ENCODE data around the gene POLD3. TPM values are rescaled to one million over a fixed set of nuclear protein-coding genes. Genes with fewer than 3 reads are reported as not detected.

The POLD3 gene
- polyA plus RNA-seq, 2 donors, result 6.0 to 7.2 TPM

- Histone ChIP-seq H3K4me3 (ENCODE audit: low read depth in 1 of 2, low read length in 2 of 2) (no peak overlapping the region), H3K27me3 (ENCODE audit: control insufficient read depth in 1 of 2, insufficient read depth in 2 of 2, low read length in 2 of 2) (no peaks in the 10 kb centered on the region), H3K9me3 (ENCODE audit: control insufficient read depth in 2 of 2, insufficient read depth in 1 of 2, low read depth in 1 of 2, low read length in 1 of 2) (no peaks in the 10 kb centered on the region), H3K27ac (ENCODE audit: low read depth in 2 of 2, low read length in 1 of 2) (no peak overlapping the region), H3K36me3 (ENCODE audit: control insufficient read depth in 2 of 2, insufficient read depth in 2 of 2, low read length in 1 of 2) (peaks cover 0 to 2% of the 10 kb centered on the region in 2 donors), H3K4me1 (ENCODE audit: control insufficient read depth in 2 of 2, insufficient read depth in 2 of 2, low read length in 1 of 2) (no peaks in the 10 kb centered on the region)
- WGBS, 2 donors, result 90 to 94% methylated on average over 4 of the region's 4 CpGs
Measured at GRCh38 chr11:74662487-74663103, 70.2 kb downstream of the POLD3 start.

- peaks cover 0 to 2% of the 10 kb centered on the region in 2 donors for H3K36me3 ChIP-seq (ENCODE audit: control insufficient read depth in 2 of 2, insufficient read depth in 2 of 2, low read length in 1 of 2)
- no peaks in the 10 kb centered on the region for H3K4me1 ChIP-seq (ENCODE audit: control insufficient read depth in 2 of 2, insufficient read depth in 2 of 2, low read length in 1 of 2)
- 68 to 77% methylated on average over 1 of the region's 1 CpG for WGBS, 2 donors
- H3K4me3 ChIP-seq (ENCODE audit: low read depth in 1 of 2, low read length in 2 of 2), result no peak overlapping the region
- no peaks in the 10 kb centered on the region for H3K9me3 ChIP-seq (ENCODE audit: control insufficient read depth in 2 of 2, insufficient read depth in 1 of 2, low read depth in 1 of 2, low read length in 1 of 2)
- no peaks in the 10 kb centered on the region for H3K27me3 ChIP-seq (ENCODE audit: control insufficient read depth in 1 of 2, insufficient read depth in 2 of 2, low read length in 2 of 2)
- no peak overlapping the region for H3K27ac ChIP-seq (ENCODE audit: low read depth in 2 of 2, low read length in 1 of 2)
Measured at GRCh38 chr11:74663315-74663714, 70.9 kb downstream of the POLD3 start.

- Histone ChIP-seq H3K27ac (ENCODE audit: low read depth in 2 of 2, low read length in 1 of 2) (no peak overlapping the region), H3K36me3 (ENCODE audit: control insufficient read depth in 2 of 2, insufficient read depth in 2 of 2, low read length in 1 of 2) (no peaks in the 10 kb centered on the region), H3K27me3 (ENCODE audit: control insufficient read depth in 1 of 2, insufficient read depth in 2 of 2, low read length in 2 of 2) (no peaks in the 10 kb centered on the region), H3K4me1 (ENCODE audit: control insufficient read depth in 2 of 2, insufficient read depth in 2 of 2, low read length in 1 of 2) (no peaks in the 10 kb centered on the region), H3K4me3 (ENCODE audit: low read depth in 1 of 2, low read length in 2 of 2) (no peak overlapping the region), H3K9me3 (ENCODE audit: control insufficient read depth in 2 of 2, insufficient read depth in 1 of 2, low read depth in 1 of 2, low read length in 1 of 2) (no peaks in the 10 kb centered on the region)
- 93 to 95% methylated on average over 17 of the region's 17 CpGs for WGBS, 2 donors
Measured at GRCh38 chr11:74669211-74670160, 77.1 kb downstream of the POLD3 start.

- WGBS, 2 donors, result 94% methylated on average over 7 of the region's 7 CpGs
- no peaks in the 10 kb centered on the region for H3K36me3 ChIP-seq (ENCODE audit: control insufficient read depth in 2 of 2, insufficient read depth in 2 of 2, low read length in 1 of 2)
- H3K4me1 ChIP-seq (ENCODE audit: control insufficient read depth in 2 of 2, insufficient read depth in 2 of 2, low read length in 1 of 2), result no peaks in the 10 kb centered on the region
- no peak overlapping the region for H3K27ac ChIP-seq (ENCODE audit: low read depth in 2 of 2, low read length in 1 of 2)
- H3K9me3 ChIP-seq (ENCODE audit: control insufficient read depth in 2 of 2, insufficient read depth in 1 of 2, low read depth in 1 of 2, low read length in 1 of 2), result no peaks in the 10 kb centered on the region
- no peak overlapping the region for H3K4me3 ChIP-seq (ENCODE audit: low read depth in 1 of 2, low read length in 2 of 2)
- H3K27me3 ChIP-seq (ENCODE audit: control insufficient read depth in 1 of 2, insufficient read depth in 2 of 2, low read length in 2 of 2), result no peaks in the 10 kb centered on the region
Measured at GRCh38 chr11:74670171-74670570, 77.8 kb downstream of the POLD3 start.

- Histone ChIP-seq H3K4me1 (ENCODE audit: control insufficient read depth in 2 of 2, insufficient read depth in 2 of 2, low read length in 1 of 2) (no peaks in the 10 kb centered on the region), H3K9me3 (ENCODE audit: control insufficient read depth in 2 of 2, insufficient read depth in 1 of 2, low read depth in 1 of 2, low read length in 1 of 2) (no peaks in the 10 kb centered on the region), H3K27ac (ENCODE audit: low read depth in 2 of 2, low read length in 1 of 2) (no peak overlapping the region), H3K36me3 (ENCODE audit: control insufficient read depth in 2 of 2, insufficient read depth in 2 of 2, low read length in 1 of 2) (no peaks in the 10 kb centered on the region), H3K27me3 (ENCODE audit: control insufficient read depth in 1 of 2, insufficient read depth in 2 of 2, low read length in 2 of 2) (no peaks in the 10 kb centered on the region), H3K4me3 (ENCODE audit: low read depth in 1 of 2, low read length in 2 of 2) (no peak overlapping the region)
- 78 to 83% methylated on average over 10 of the region's 10 CpGs for WGBS, 2 donors
Measured at GRCh38 chr11:74671520-74672196, 79.3 kb downstream of the POLD3 start.

- H3K4me1 ChIP-seq (ENCODE audit: control insufficient read depth in 2 of 2, insufficient read depth in 2 of 2, low read length in 1 of 2), result no peaks in the 10 kb centered on the region
- H3K27ac ChIP-seq (ENCODE audit: low read depth in 2 of 2, low read length in 1 of 2), result peak overlapping the region; percentile 78 to 82
- H3K36me3 ChIP-seq (ENCODE audit: control insufficient read depth in 2 of 2, insufficient read depth in 2 of 2, low read length in 1 of 2), result no peaks in the 10 kb centered on the region
- WGBS, 2 donors, result 73 to 89% methylated on average over 4 of the region's 4 CpGs
- H3K27me3 ChIP-seq (ENCODE audit: control insufficient read depth in 1 of 2, insufficient read depth in 2 of 2, low read length in 2 of 2), result no peaks in the 10 kb centered on the region
- H3K9me3 ChIP-seq (ENCODE audit: control insufficient read depth in 2 of 2, insufficient read depth in 1 of 2, low read depth in 1 of 2, low read length in 1 of 2), result no peaks in the 10 kb centered on the region
- H3K4me3 ChIP-seq (ENCODE audit: low read depth in 1 of 2, low read length in 2 of 2), result no peak overlapping the region
Measured at GRCh38 chr11:74672332-74672955, 80.1 kb downstream of the POLD3 start.

GRCh38 chr11:74672956-74673692 is 80.7 kb downstream of the POLD3 start:
- 56 to 62% methylated on average over 12 of the region's 12 CpGs for WGBS, 2 donors
- no peaks in the 10 kb centered on the region for H3K36me3 ChIP-seq (ENCODE audit: control insufficient read depth in 2 of 2, insufficient read depth in 2 of 2, low read length in 1 of 2)
- H3K4me1 ChIP-seq (ENCODE audit: control insufficient read depth in 2 of 2, insufficient read depth in 2 of 2, low read length in 1 of 2), result no peaks in the 10 kb centered on the region
- H3K27me3 ChIP-seq (ENCODE audit: control insufficient read depth in 1 of 2, insufficient read depth in 2 of 2, low read length in 2 of 2), result no peaks in the 10 kb centered on the region
- no peaks in the 10 kb centered on the region for H3K9me3 ChIP-seq (ENCODE audit: control insufficient read depth in 2 of 2, insufficient read depth in 1 of 2, low read depth in 1 of 2, low read length in 1 of 2)
- H3K27ac ChIP-seq (ENCODE audit: low read depth in 2 of 2, low read length in 1 of 2), result peak overlapping the region; percentile 78 to 82
- H3K4me3 ChIP-seq (ENCODE audit: low read depth in 1 of 2, low read length in 2 of 2), result no peak overlapping the region

GRCh38 chr11:74673693-74674360 is 81.4 kb downstream of the POLD3 start:
- H3K27me3 ChIP-seq (ENCODE audit: control insufficient read depth in 1 of 2, insufficient read depth in 2 of 2, low read length in 2 of 2), result no peaks in the 10 kb centered on the region
- H3K4me1 ChIP-seq (ENCODE audit: control insufficient read depth in 2 of 2, insufficient read depth in 2 of 2, low read length in 1 of 2), result no peaks in the 10 kb centered on the region
- no peaks in the 10 kb centered on the region for H3K36me3 ChIP-seq (ENCODE audit: control insufficient read depth in 2 of 2, insufficient read depth in 2 of 2, low read length in 1 of 2)
- peak overlapping the region; percentile 23 to 78 for H3K27ac ChIP-seq (ENCODE audit: low read depth in 2 of 2, low read length in 1 of 2)
- no peak overlapping the region for H3K4me3 ChIP-seq (ENCODE audit: low read depth in 1 of 2, low read length in 2 of 2)
- no peaks in the 10 kb centered on the region for H3K9me3 ChIP-seq (ENCODE audit: control insufficient read depth in 2 of 2, insufficient read depth in 1 of 2, low read depth in 1 of 2, low read length in 1 of 2)
- WGBS, 2 donors, result 81 to 88% methylated on average over 7 of the region's 7 CpGs

All from esophagus (tissue), 2 donors.